Gastrocnemius medialis (tissue), 4 donors: ENCODE results near the gene PDE4D.

ENCODE experiments used
- CTCF ChIP-seq, 5 experiments: fragments of 450-650 bp in 3 of 5; fragments of 200-600 bp in 2 of 5; sonication (generic) in 2 of 5; IDR thresholded peaks in 4 of 5; conservative IDR thresholded peaks in 1 of 5; 1 replicate in 4 of 5; 2 replicates in 1 of 5; pipeline ENCODE4 v1.5.1; 2016 to 2019; ENCODE audit warnings: antibody characterized with exemption in 5 of 5, mild to moderate bottlenecking in 3 of 5, moderate library complexity in 3 of 5
- POLR2A ChIP-seq, 2 donors: fragments of 450-650 bp; IDR thresholded peaks; one replicate each; pipeline ENCODE4 v1.6.1; 2017; ENCODE audit warnings: antibody characterized with exemption in 2 of 2, mild to moderate bottlenecking in 2 of 2, moderate library complexity in 2 of 2

DNA sequence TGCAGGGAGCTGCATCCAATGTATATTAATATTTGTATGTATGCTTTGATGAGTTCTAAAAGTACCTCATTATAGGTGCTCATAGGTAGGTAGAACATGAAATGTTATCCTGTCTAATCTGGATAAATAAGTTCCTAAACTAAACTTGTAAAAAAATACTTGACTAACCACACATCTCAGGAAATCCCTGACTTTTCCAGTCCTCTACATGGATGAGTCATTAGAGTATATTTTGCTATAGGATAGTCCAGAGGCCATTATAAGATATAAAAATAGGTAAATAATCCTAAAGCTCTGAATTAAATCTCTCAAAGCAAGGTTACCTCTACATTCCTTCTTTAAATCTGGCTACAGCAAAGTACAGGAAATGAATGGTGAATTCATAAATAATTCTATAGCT is 906.3 kb downstream of the PDE4D start:
- TF ChIP-seq CTCF (IDR thresholded peaks at IDR 0.05 in 4 of 5, conservative IDR thresholded peaks at IDR 0.05 in 1 of 5) (no peak), POLR2A (IDR thresholded peaks at IDR 0.05) (no peak)
